CD14-positive monocyte (primary cell): ENCODE measurements around the gene MOB1A. TPM values are rescaled to one million over a fixed set of nuclear protein-coding genes. Genes with fewer than 3 reads are reported as not detected.

ENCODE experiments used
- DNase-seq, 3 donors: peaks; one replicate each; pipeline ENCODE4 v3.0.0-alpha.2; 2011 to 2022
- H2AFZ ChIP-seq: 2 replicates; pipeline ENCODE4 v1.6.0; 2012; ENCODE audit warnings: mild to moderate bottlenecking, low read depth, low read length, inconsistent platforms; ENCODE audit not compliant: insufficient read depth, poor library complexity, severe bottlenecking
- H3K27ac ChIP-seq, 2 donors: 1 replicate in 1 of 2; 2 replicates in 1 of 2; pipeline ENCODE4 v1.5.1; 2012 to 2013; ENCODE audit warnings: low read length in 2 of 2, control low read depth in 1 of 2, inconsistent platforms in 1 of 2, low read depth in 1 of 2, mild to moderate bottlenecking in 1 of 2
- H3K27me3 ChIP-seq, 2 donors: one replicate each; pipeline versions ENCODE4 v1.6.0 to v1.6.1; 2011 to 2013; ENCODE audit warnings: low read length in 2 of 2; ENCODE audit not compliant: control insufficient read depth in 2 of 2, insufficient read depth in 2 of 2
- H3K36me3 ChIP-seq, 2 donors: replicated peaks in 1 of 2; 1 replicate in 1 of 2; 2 replicates in 1 of 2; pipeline versions ENCODE4 v1.5.1 to v1.6.1; 2012 to 2013; ENCODE audit warnings: low read length in 2 of 2, control low read depth in 1 of 2, inconsistent platforms in 1 of 2, mild to moderate bottlenecking in 1 of 2; ENCODE audit not compliant: insufficient read depth in 2 of 2, control insufficient read depth in 1 of 2
- H3K4me1 ChIP-seq, 2 donors: 1 replicate in 1 of 2; 2 replicates in 1 of 2; pipeline versions ENCODE4 v1.5.1 to v1.6.1; 2012 to 2013; ENCODE audit warnings: low read length in 2 of 2, control low read depth in 1 of 2, inconsistent platforms in 1 of 2, mild to moderate bottlenecking in 1 of 2, moderate library complexity in 1 of 2; ENCODE audit not compliant: insufficient read depth in 2 of 2, control insufficient read depth in 1 of 2
- H3K4me2 ChIP-seq: replicated peaks from 2 replicates; pipeline ENCODE3; 2012; ENCODE audit warnings: low read length, moderate library complexity, mild to moderate bottlenecking; ENCODE audit not compliant: poor library complexity, severe bottlenecking; ENCODE audit errors: extremely low read depth
- H3K4me3 ChIP-seq, 3 experiments: fragments of 200-600 bp in 1 of 3; sonication (generic) in 1 of 3; replicated peaks in 1 of 3; 1 replicate in 2 of 3; 2 replicates in 1 of 3; pipeline ENCODE4 v1.5.1; 2011 to 2013; ENCODE audit warnings: low read length in 3 of 3, mild to moderate bottlenecking in 3 of 3, control low read depth in 2 of 3, low read depth in 2 of 3, inconsistent platforms in 1 of 3, moderate library complexity in 1 of 3
- H3K79me2 ChIP-seq: 2 replicates; pipeline ENCODE4 v1.6.0; 2012; ENCODE audit warnings: mild to moderate bottlenecking, control low read depth, inconsistent platforms, low read length, moderate library complexity; ENCODE audit not compliant: insufficient read depth
- H3K9ac ChIP-seq: 2 replicates; pipeline ENCODE4 v1.6.0; 2017; ENCODE audit warnings: low read length, mild to moderate bottlenecking; ENCODE audit not compliant: insufficient read depth, poor library complexity, severe bottlenecking
- H3K9me3 ChIP-seq, 2 donors: replicated peaks in 1 of 2; 1 replicate in 1 of 2; 2 replicates in 1 of 2; pipeline versions ENCODE4 v1.5.1 to v1.6.1; 2012 to 2013; ENCODE audit warnings: low read length in 2 of 2, control low read depth in 1 of 2; ENCODE audit not compliant: control insufficient read depth in 1 of 2, insufficient read depth in 1 of 2
- H4K20me1 ChIP-seq: 2 replicates; pipeline ENCODE4 v1.6.0; 2012; ENCODE audit warnings: mild to moderate bottlenecking, low read length, control low read depth, moderate library complexity; ENCODE audit not compliant: insufficient read depth
- H3K27ac Mint-ChIP-seq, 7 donors: one replicate each; pipeline ENCODE4 v1.8.0; 2020; ENCODE audit warnings: mild to moderate bottlenecking in 7 of 7, mixed read lengths in 7 of 7, moderate library complexity in 6 of 7, inconsistent platforms in 2 of 7
- H3K27me3 Mint-ChIP-seq, 3 donors: one replicate each; pipeline ENCODE4 v1.8.0; 2021 to 2022; ENCODE audit warnings: low read depth in 3 of 3, mild to moderate bottlenecking in 3 of 3, mixed read lengths in 3 of 3, moderate library complexity in 3 of 3, inconsistent platforms in 1 of 3
- H3K36me3 Mint-ChIP-seq, 2 donors: one replicate each; pipeline ENCODE4 v1.8.0; 2020; ENCODE audit warnings: mixed read lengths in 2 of 2, inconsistent platforms in 1 of 2, mild to moderate bottlenecking in 1 of 2
- H3K4me1 Mint-ChIP-seq: one replicate; pipeline ENCODE4 v1.8.0; 2020; ENCODE audit warnings: mild to moderate bottlenecking, mixed read lengths
- H3K4me3 Mint-ChIP-seq, 2 donors: one replicate each; pipeline ENCODE4 v1.8.0; 2020; ENCODE audit warnings: mild to moderate bottlenecking in 2 of 2, mixed read lengths in 2 of 2, moderate library complexity in 1 of 2
- H3K9me3 Mint-ChIP-seq, 7 donors: one replicate each; pipeline ENCODE4 v1.8.0; 2020 to 2022; ENCODE audit warnings: mixed read lengths in 7 of 7, mild to moderate bottlenecking in 6 of 7, moderate library complexity in 6 of 7, inconsistent platforms in 2 of 7
- CTCF ChIP-seq: fragments of 200-600 bp; IDR thresholded peaks from one replicate; pipeline ENCODE4 v1.8.0; 2022; ENCODE audit warnings: antibody characterized with exemption, mild to moderate bottlenecking
- WGBS: methylation state at CpG from one replicate; pipeline ENCODE4 v1.1.5; 2013; ENCODE audit warnings: missing lambda C conversion rate; ENCODE audit not compliant: insufficient coverage; 5-methylcytosine and 5-hydroxymethylcytosine counted together
- intact Hi-C, 2 donors: fragments of 100-400 bp; cut with micrococcal nuclease; formaldehyde crosslinking; loops; one replicate each; pipeline versions ENCODE4 v1.15.0 to v1.15.1; 2023
- polyA plus RNA-seq, 3 donors: library from polyadenylated mRNA; depleted of rRNA in 1 of 3; unstranded in 2 of 3; stranded (reverse) in 1 of 3; fragments of 300-500 nt in 2 of 3; fragments of >200 nt in 1 of 3; fragmentation: Illumina TruSeq in 2 of 3; gene quantifications; 1 replicate in 2 of 3; 2 replicates in 1 of 3; pipeline ENCODE4 v1.2.3, GENCODE V29; 2012 to 2021

The MOB1A gene
- polyA plus RNA-seq, 3 donors: 55.0 to 367 (median 285) TPM

GRCh38 chr2:74104839-74105238 is 73.8 kb downstream of the MOB1A start:
- no peak for TF ChIP-seq CTCF
- Histone ChIP-seq H3K4me3 (no peak overlapping the region), H3K27ac (no peak overlapping the region), H3K9me3 (no peaks in the 10 kb centered on the region), H3K36me3 (peaks cover 52 to 79% of the 10 kb centered on the region in 2 donors), H3K4me2 (no peak overlapping the region), H4K20me1 (peaks cover 100% of the 10 kb centered on the region), H3K79me2 (no peaks in the 10 kb centered on the region), H2AFZ (no peak overlapping the region), H3K9ac (no peak overlapping the region), H3K4me1 (no peaks in the 10 kb centered on the region), H3K27me3 (no peaks in the 10 kb centered on the region)
- Mint-ChIP-seq H3K4me1 (no peaks in the 10 kb centered on the region), H3K27ac (no peak overlapping the region), H3K36me3 (peaks cover 59 to 84% of the 10 kb centered on the region in 2 donors), H3K4me3 (no peak overlapping the region), H3K27me3 (no peaks in the 10 kb centered on the region), H3K9me3 (no peaks in the 10 kb centered on the region)
- 100% methylated on average over 3 of the region's 7 CpGs for WGBS
- DNase-seq: no peak
- intact Hi-C loops: no loop called here

- Histone ChIP-seq H2AFZ (no peak overlapping the region), H3K36me3 (peaks cover 63 to 85% of the 10 kb centered on the region in 2 donors)
Observed at GRCh38 chr2:74103763-74104162, 74.9 kb downstream of the MOB1A start.

More at GRCh38 chr2:74103763-74104162, 74.9 kb downstream of the MOB1A start:
- Mint-ChIP-seq H3K27me3 (no peaks in the 10 kb centered on the region), H3K4me3 (no peak overlapping the region), H3K4me1 (no peaks in the 10 kb centered on the region), H3K9me3 (no peaks in the 10 kb centered on the region), H3K36me3 (peaks cover 69 to 91% of the 10 kb centered on the region in 2 donors), H3K27ac (no peak overlapping the region)
- no peak for DNase-seq
- Histone ChIP-seq H3K4me3 (no peak overlapping the region), H3K4me1 (no peaks in the 10 kb centered on the region), H4K20me1 (peaks cover 100% of the 10 kb centered on the region), H3K27me3 (no peaks in the 10 kb centered on the region), H3K9ac (no peak overlapping the region), H3K79me2 (no peaks in the 10 kb centered on the region), H3K27ac (no peak overlapping the region), H3K9me3 (no peaks in the 10 kb centered on the region), H3K4me2 (no peak overlapping the region)
- no peak for TF ChIP-seq CTCF
- 80% methylated on average over 4 of the region's 6 CpGs for WGBS
- intact Hi-C loops: no loop called here

Other genes with a start within 250 kb of the MOB1A start
- gene TET3, start 194.0 kb downstream of the MOB1A start, polyA plus RNA-seq: 10 to 100 TPM in 1 of 3 donors, 1 to 10 TPM in 1, under 1 TPM in 1; 0.79 to 18.6 (median 1.4) TPM
- 1 to 10 TPM; 3.9 to 8.0 (median 7.7) TPM for gene BOLA3, start 31.0 kb downstream of the MOB1A start, polyA plus RNA-seq
- gene MTHFD2, start 19.7 kb upstream of the MOB1A start, polyA plus RNA-seq: 10 to 100 TPM; 24.1 to 39.4 (median 38.5) TPM
- 1 to 10 TPM in 1 of 3 donors, under 1 TPM in 1, not detected in 1; 0.10 to 1.1 TPM for gene SLC4A5, start 164.5 kb upstream of the MOB1A start, polyA plus RNA-seq
- 10 to 100 TPM; 27.7 to 45.5 (median 45.5) TPM for gene DCTN1, start 201.4 kb upstream of the MOB1A start, polyA plus RNA-seq
- 1 to 10 TPM in 2 of 3 donors, under 1 TPM in 1; 0.49 to 1.7 (median 1.2) TPM for gene C2orf81, start 242.7 kb upstream of the MOB1A start, polyA plus RNA-seq
- gene WDR54, start 242.9 kb upstream of the MOB1A start, polyA plus RNA-seq: 10 to 100 TPM in 1 of 3 donors, 1 to 10 TPM in 2; 7.1 to 11.7 (median 7.9) TPM